GM13977 (cell line): ENCODE measurements around the gene RAPGEF5.

Source experiments
- DNase-seq: peaks from one replicate; pipeline ENCODE4 v3.0.0; 2012; ENCODE audit warnings: low spot score
- CTCF ChIP-seq: IDR thresholded peaks from 2 replicates; pipeline ENCODE4 v1.5.1; 2012; ENCODE audit warnings: mild to moderate bottlenecking, control low read depth; ENCODE audit not compliant: insufficient read depth; ENCODE audit errors: extremely low read depth, missing control alignments
- in situ Hi-C: fragments of 300-500 bp; cut with MboI; formaldehyde crosslinking; loops from one replicate; pipeline ENCODE4 v1.12.0; 2022; ENCODE audit warnings: low sequenced_read_pairs, low pct_unique_long_range_greater_than_20kb, mixed read lengths, inconsistent platforms; ENCODE audit not compliant: unreplicated experiment

RAPGEF5 gene

DNA sequence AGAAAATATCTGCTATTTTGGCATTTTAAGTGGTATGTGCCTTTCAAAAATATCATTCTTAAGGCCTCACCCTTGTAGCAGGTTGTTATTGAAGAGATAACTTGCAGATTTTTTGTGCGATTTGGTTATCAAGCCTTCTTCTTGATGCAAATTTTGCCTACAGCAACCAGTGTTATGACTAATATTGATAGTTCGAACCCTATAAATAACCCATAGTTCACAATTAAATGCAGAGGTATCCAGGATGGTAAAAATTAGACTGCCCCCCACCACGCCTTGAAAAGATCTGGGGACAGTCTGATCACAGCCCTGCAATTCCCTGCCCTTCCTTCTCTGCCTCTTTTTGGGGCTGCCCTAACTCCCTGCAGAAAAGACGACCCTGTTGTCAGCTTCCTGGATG lies 28.4 kb upstream of the RAPGEF5 start:
- in situ Hi-C loops, result no loop called here
- DNase-seq, result no peak
- no peak for TF ChIP-seq CTCF

DNA sequence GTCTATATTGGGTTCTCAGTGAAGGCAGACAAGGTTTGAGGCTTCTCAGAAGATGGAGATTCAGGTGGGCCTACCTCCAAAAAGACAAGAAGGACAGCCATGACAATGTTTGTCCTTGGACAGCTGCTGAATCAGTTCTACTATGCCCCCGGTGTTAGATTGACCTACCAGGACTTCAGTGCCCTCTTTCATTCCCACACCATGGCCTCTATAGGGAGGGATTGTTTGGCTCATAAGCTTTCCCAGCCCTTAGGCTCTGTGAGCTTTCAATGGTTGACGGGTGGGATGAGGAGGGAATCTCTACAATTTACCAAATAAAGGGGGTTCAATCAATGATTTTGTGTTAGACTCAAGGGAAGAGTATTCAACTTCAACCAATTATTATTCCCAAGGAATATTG lies 23.4 kb upstream of the RAPGEF5 start:
- DNase-seq, result no peak
- no peak for TF ChIP-seq CTCF
- in situ Hi-C loops, result no loop called here

DNA sequence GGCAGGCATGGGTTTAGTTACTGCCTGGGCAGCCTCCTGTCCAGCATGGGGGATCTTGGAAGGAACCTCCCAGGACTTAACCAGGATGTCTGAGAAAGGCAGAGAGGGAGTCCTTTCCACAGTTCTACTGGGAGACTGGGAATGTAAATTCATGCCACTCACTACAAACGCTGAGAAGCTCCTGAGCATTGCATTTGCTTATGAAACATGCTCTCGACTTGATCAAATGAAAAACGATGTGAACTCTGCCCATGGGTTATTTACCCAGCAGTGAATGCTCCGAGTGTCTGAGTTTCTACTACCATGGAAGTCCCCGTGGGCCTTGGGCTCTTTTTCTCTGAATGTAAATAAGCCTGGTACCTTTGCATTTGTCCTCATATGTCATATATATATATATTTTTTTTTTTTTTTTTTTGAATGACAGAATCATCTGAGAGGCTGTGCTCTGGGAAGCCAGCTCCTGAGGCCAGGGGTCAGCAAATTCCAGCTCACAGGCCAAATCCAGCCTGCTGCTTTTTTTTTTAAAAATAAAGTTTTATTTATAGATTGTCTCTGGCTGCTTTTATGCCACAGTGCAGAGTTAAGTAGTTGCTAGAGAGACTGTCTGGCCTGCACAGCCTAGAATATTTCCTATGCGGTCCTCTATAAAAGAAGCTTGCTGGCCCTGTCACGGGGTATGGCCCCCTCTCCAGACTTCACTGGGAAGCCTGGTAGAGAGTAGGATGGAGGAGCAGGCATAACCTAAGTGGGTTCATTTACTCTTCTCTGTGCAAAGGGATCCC lies 21.4 kb upstream of the RAPGEF5 start:
- TF ChIP-seq CTCF, result no peak
- DNase-seq, result no peak
- in situ Hi-C loops, result no loop called here

- in situ Hi-C loops, result no loop called here
- no peak for DNase-seq
- no peak for TF ChIP-seq CTCF
Observed at GRCh38 chr7:22377703-22378102, 20.7 kb upstream of the RAPGEF5 start.

- DNase-seq, result no peak
- in situ Hi-C loops, result no loop called here
- no peak for TF ChIP-seq CTCF
Observed at GRCh38 chr7:22375359-22376048, 18.6 kb upstream of the RAPGEF5 start.

GRCh38 chr7:22373911-22374310 lies 17.0 kb upstream of the RAPGEF5 start:
- no peak for TF ChIP-seq CTCF
- in situ Hi-C loops, result no loop called here

More at GRCh38 chr7:22373911-22374310, 17.0 kb upstream of the RAPGEF5 start:
- no peak for DNase-seq
